D721Med (cell line): ENCODE measurements around the gene HSD11B2.

Source experiments
- DNase-seq: peaks from one replicate; pipeline ENCODE4 v3.0.0; 2011; ENCODE audit warnings: low spot score; ENCODE audit not compliant: insufficient read length
- FAIRE-seq: peaks from 2 replicates; lab custom pipeline; 2011; peaks lifted over from hg19 to GRCh38; lab: Jason Lieb, UNC
- CTCF ChIP-seq: IDR thresholded peaks from 2 replicates; pipeline ENCODE4 v1.5.1; 2012; ENCODE audit warnings: mild to moderate bottlenecking, control low read depth; ENCODE audit not compliant: insufficient read depth; ENCODE audit errors: missing control alignments

The HSD11B2 gene

GRCh38 chr16:67388591-67388990 is 42.3 kb upstream of the HSD11B2 start:
- DNase-seq (no peak), FAIRE-seq (no peak)
- TF ChIP-seq CTCF, result no peak

- FAIRE-seq (no peak), DNase-seq (no peak)
- no peak for TF ChIP-seq CTCF
These were observed 40.8 kb upstream of the HSD11B2 start for GRCh38 chr16:67389911-67390815.

- no peak for FAIRE-seq
- DNase-seq, result no peak
- TF ChIP-seq CTCF, result no peak
These were observed 40.0 kb upstream of the HSD11B2 start for GRCh38 chr16:67390816-67391423.

GRCh38 chr16:67391424-67392300 is 39.3 kb upstream of the HSD11B2 start:
- DNase-seq, result no peak
- TF ChIP-seq CTCF, result no peak
- FAIRE-seq, result no peak

- FAIRE-seq (no peak), DNase-seq (no peak)
- TF ChIP-seq CTCF, result no peak
These were observed 38.4 kb upstream of the HSD11B2 start for GRCh38 chr16:67392301-67393059.

GRCh38 chr16:67393111-67393787 is 37.7 kb upstream of the HSD11B2 start, which contains the start of gene TPPP3:
Gene TPPP3 (minus strand): TSS chr16:67393498. CDS start chr16:67391111, 2,387 bp downstream.
- FAIRE-seq (no peak), DNase-seq (peak; percentile 66)
- peak; percentile 38 for TF ChIP-seq CTCF
